ENCODE data around the gene C11orf87. TPM values are rescaled to one million over a fixed set of nuclear protein-coding genes. Genes with fewer than 3 reads are reported as not detected.

C11orf87 gene
- total and polyA plus RNA-seq, 2 of the 4 experiments (the other 2 are of a cell fraction): under 0.01 to 0.24 TPM

GRCh38 chr11:109374441-109374840 lies 47.5 kb upstream of the C11orf87 start:
- no CpG with 5 or more reads among the region's 4 CpGs for WGBS, 2 experiments (ENCODE audit: extremely low coverage in 2 of 2, insufficient read length in 1 of 2)
- intact Hi-C loops (cut with micrococcal nuclease) (no loop called here), dilution Hi-C loops (cut with HindIII; ENCODE audit: low sequenced_read_pairs, unreplicated experiment) (no loop called here), in situ Hi-C loops (cut with MboI; ENCODE audit: low sequenced_read_pairs) (no loop called here)
- Histone ChIP-seq H2BK120ac (ENCODE audit: low read depth, low read length) (no peak overlapping the region), H3K23ac (ENCODE audit: low read depth, low read length) (no peak overlapping the region), H4K91ac (ENCODE audit: insufficient read depth, low read depth, low read length) (no peak overlapping the region), H3K79me1 (ENCODE audit: low read depth in 1 of 2, low read length in 2 of 2) (no peaks in the 10 kb centered on the region), H3K4me2 (ENCODE audit: low read depth, low read length) (no peak overlapping the region), H3K18ac (ENCODE audit: low read depth, low read length) (no peak overlapping the region), H4K20me1 (ENCODE audit: insufficient read depth, low read length) (no peaks in the 10 kb centered on the region), H2BK15ac (ENCODE audit: low read depth, low read length) (no peak overlapping the region), H4K8ac (ENCODE audit: low read depth in 2 of 2, low read length in 2 of 2) (no peak overlapping the region), H3K4me3 (ENCODE audit: insufficient read depth, low read depth, low read length) (no peak overlapping the region), H3K27me3 (ENCODE audit: control insufficient read depth, insufficient read depth, low read length) (no peaks in the 10 kb centered on the region), H2BK5ac (ENCODE audit: low read depth, low read length, poor library complexity, severe bottlenecking) (no peak overlapping the region), H3K56ac (ENCODE audit: extremely low read depth, insufficient read depth, low read length) (no peak overlapping the region), H3K4ac (ENCODE audit: low read depth, low read length) (no peak overlapping the region), H4K5ac (ENCODE audit: low read depth, low read length) (no peak overlapping the region), H3K14ac (replicated peaks; ENCODE audit: low read depth, low read length) (no peak overlapping the region), H2AK9ac (replicated peaks; ENCODE audit: low read depth, low read length, poor library complexity) (no peak overlapping the region), H3K9me3 (ENCODE audit: control insufficient read depth, insufficient read depth, low read length) (no peaks in the 10 kb centered on the region), H3K27ac (ENCODE audit: insufficient read depth, low read length) (no peak overlapping the region), H3K9ac (ENCODE audit: low read depth, low read length) (no peak overlapping the region), H3K4me1 (ENCODE audit: control insufficient read depth, insufficient read depth, low read length) (no peaks in the 10 kb centered on the region), H2AFZ (replicated peaks; ENCODE audit: low read length, poor library complexity) (no peak overlapping the region), H2AK5ac (ENCODE audit: low read depth, low read length) (no peak overlapping the region), H3K9me1 (ENCODE audit: insufficient read depth, low read length) (no peaks in the 10 kb centered on the region), H2BK20ac (ENCODE audit: low read depth, low read length) (no peak overlapping the region), H3K36me3 (ENCODE audit: control insufficient read depth, insufficient read depth, low read length) (no peaks in the 10 kb centered on the region)
- DNase-seq (no peak), ATAC-seq (ENCODE audit: low read depth) (no peak)
- POLR2A ChIA-PET (ENCODE audit: unreplicated experiment): no interaction called here
- no peak for TF ChIP-seq RCOR1 (IDR thresholded peaks at IDR 0.05; ENCODE audit: insufficient replicate concordance, low read length)
- TF ChIP-seq NFE2L2 (IDR thresholded peaks at IDR 0.05; ENCODE audit: low read depth, low read length): no peak
- no peak for TF ChIP-seq CHD1 (IDR thresholded peaks at IDR 0.05; ENCODE audit: low read depth, low read length)
- CTCF ChIA-PET: no interaction called here
- BruUV-seq (replicated peaks): no TSS peak

Data from IMR-90 (cell line).